HG03442 (cell line): ENCODE results near the gene PSD.

Experiments
- ATAC-seq: cut with Tn5 transposase; IDR thresholded peaks from one replicate; pipeline ENCODE4 v1.9.1; 2021; ENCODE audit warnings: mild to moderate bottlenecking, moderate library complexity; ENCODE audit not compliant: unreplicated experiment

PSD gene

GRCh38 chr10:102444851-102445250 is 26.3 kb upstream of the PSD start:
- no peak for ATAC-seq

- no peak for ATAC-seq
These were observed 19.8 kb upstream of the PSD start for GRCh38 chr10:102438374-102438773.

GRCh38 chr10:102437515-102437914 is 18.9 kb upstream of the PSD start:
- ATAC-seq = no peak

GRCh38 chr10:102436312-102436711 is 17.7 kb upstream of the PSD start:
- no peak for ATAC-seq

GRCh38 chr10:102435529-102436233 is 17.1 kb upstream of the PSD start:
- no peak for ATAC-seq

GRCh38 chr10:102435133-102435497 is 16.5 kb upstream of the PSD start:
- ATAC-seq = no peak

- ATAC-seq = no peak
These were observed 16.0 kb upstream of the PSD start for GRCh38 chr10:102434394-102435132.

- ATAC-seq = no peak
These were observed 15.0 kb upstream of the PSD start for GRCh38 chr10:102433619-102434046.

GRCh38 chr10:102432162-102432950 is 13.8 kb upstream of the PSD start, which contains the start of gene CUEDC2:
Gene CUEDC2, minus strand, starts transcription at chr10:102432574. Its CDS starts 7,386 bp downstream, at chr10:102425188.
- peak; percentile 89 for ATAC-seq

GRCh38 chr10:102431452-102432124 is 13.0 kb upstream of the PSD start:
- no peak for ATAC-seq

GRCh38 chr10:102429468-102429867 is 10.9 kb upstream of the PSD start:
- ATAC-seq = no peak

- ATAC-seq = no peak
These were observed 8.3 kb upstream of the PSD start for GRCh38 chr10:102426803-102427287.

- ATAC-seq = no peak
These were observed 6.9 kb upstream of the PSD start for GRCh38 chr10:102425444-102425843.

GRCh38 chr10:102424916-102425315 is 6.3 kb upstream of the PSD start:
- no peak for ATAC-seq

GRCh38 chr10:102424145-102424544 is 5.6 kb upstream of the PSD start:
- ATAC-seq = no peak

- ATAC-seq = no peak
These were observed 4.9 kb upstream of the PSD start for GRCh38 chr10:102423372-102423968.

GRCh38 chr10:102422545-102423129 is 4.1 kb upstream of the PSD start:
- ATAC-seq = no peak

GRCh38 chr10:102421757-102422512 is 3.4 kb upstream of the PSD start:
- no peak for ATAC-seq

- no peak for ATAC-seq
These were observed 2.8 kb upstream of the PSD start for GRCh38 chr10:102421507-102421756.
